Omental fat pad (tissue), 4 donors: Measurements from ENCODE around the gene LCE3D. TPM values are rescaled to one million over a fixed set of nuclear protein-coding genes. Genes with fewer than 3 reads are reported as not detected.

Experiments used
- ATAC-seq: fragments of 150-250 bp; one replicate; pipeline ENCODE4 v1.9.1; 2016; ENCODE audit warnings: mild to moderate bottlenecking, moderate library complexity; ENCODE audit not compliant: low FRiP score
- DNase-seq: peaks from one replicate; pipeline ENCODE4 v3.0.0-alpha.2; 2019; ENCODE audit warnings: low spot score
- CTCF ChIP-seq, 3 donors: fragments of 450-650 bp; IDR thresholded peaks; one replicate each; pipeline ENCODE4 v1.5.1; 2016 to 2017; ENCODE audit warnings: antibody characterized with exemption in 3 of 3, mild to moderate bottlenecking in 3 of 3, moderate library complexity in 2 of 3
- total RNA-seq, 4 donors: library from RNA; depleted of rRNA; stranded (reverse); fragments of >200 nt; gene quantifications; one replicate each; pipeline ENCODE4 v1.1.0, GENCODE V29; 2016

The LCE3D gene, protein sequence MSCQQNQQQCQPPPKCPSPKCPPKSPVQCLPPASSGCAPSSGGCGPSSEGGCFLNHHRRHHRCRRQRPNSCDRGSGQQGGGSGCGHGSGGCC
- not detected for total RNA-seq

DNA sequence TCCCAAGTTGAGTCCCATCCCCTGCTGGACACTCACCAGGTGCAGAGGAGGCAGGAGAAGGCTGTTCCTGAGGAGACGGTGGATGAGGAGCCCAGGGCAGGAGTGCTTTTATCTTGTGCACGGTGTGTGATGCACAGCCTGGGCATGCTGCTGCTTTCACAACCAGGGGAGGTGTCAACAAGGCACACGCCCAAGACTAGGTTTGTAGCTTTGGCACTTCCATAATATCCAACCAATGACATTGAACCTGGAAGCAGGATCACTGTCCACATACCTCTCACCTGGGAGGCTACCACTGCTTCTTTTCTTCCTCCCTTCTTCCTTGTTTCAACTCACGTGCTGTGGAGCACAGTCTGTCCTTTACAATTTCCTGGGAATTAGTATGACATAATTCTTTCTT is at the start of gene LCE3D:
LCE3D (minus strand) TSS at position 84 of the 400 bp plus-strand sequence. CDS start 580 bp downstream, outside the sequence.
- DNase-seq (no peak), ATAC-seq (no peak)
- no peak for TF ChIP-seq CTCF (IDR thresholded peaks at IDR 0.05)

GRCh38 chr1:152626744-152627143 is 46.4 kb upstream of the LCE3D start:
- DNase-seq: no peak
- TF ChIP-seq CTCF (IDR thresholded peaks at IDR 0.05): no peak
- ATAC-seq: no peak

DNA sequence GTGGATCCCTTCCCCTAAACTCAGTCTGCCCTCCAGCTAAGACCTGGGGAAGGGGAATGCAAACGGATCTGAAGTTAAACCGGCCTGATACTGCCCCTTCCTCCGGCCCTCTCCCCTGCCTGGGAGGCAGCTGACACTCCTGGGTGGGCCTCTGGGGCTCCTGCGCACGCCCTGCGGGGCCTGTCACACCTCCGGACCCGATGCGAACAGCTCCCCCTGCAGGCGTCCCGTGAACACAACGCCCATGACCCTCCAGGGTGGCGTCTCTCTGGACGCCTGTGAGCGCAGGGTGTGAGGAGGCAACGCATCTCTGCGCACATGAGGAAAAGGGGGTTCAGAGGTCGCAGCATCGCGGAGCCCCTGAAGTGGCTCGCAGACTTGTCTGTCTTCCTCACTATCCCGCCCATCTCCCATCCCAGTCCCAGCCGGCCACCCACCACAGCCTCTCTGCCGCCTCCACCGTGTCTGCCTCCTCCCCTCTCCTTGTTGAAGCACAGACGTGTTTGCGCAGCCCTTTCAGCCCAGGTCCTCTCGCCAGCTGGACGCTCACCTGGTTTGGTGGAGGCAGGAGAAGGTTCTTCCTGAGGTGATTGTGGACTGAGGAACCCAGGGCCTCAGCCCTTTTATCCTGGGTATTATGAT is 43.0 kb upstream of the LCE3D start:
- no peak for DNase-seq
- no peak for TF ChIP-seq CTCF (IDR thresholded peaks at IDR 0.05)
- no peak for ATAC-seq

GRCh38 chr1:152622803-152623202 is 42.5 kb upstream of the LCE3D start, which contains the start of gene LCE3A:
TSS of gene LCE3A (minus strand) at chr1:152623103. CDS start at chr1:152623103, 0 bp downstream.
- DNase-seq: no peak
- TF ChIP-seq CTCF (IDR thresholded peaks at IDR 0.05): no peak
- ATAC-seq: no peak

GRCh38 chr1:152621993-152622392 is 41.7 kb upstream of the LCE3D start:
- ATAC-seq: no peak

GRCh38 chr1:152613511-152613910 is 33.2 kb upstream of the LCE3D start, which contains the start of gene LCE3B:
TSS of gene LCE3B (plus strand) at chr1:152613811. CDS start at chr1:152613811, 0 bp downstream.
- DNase-seq (no peak), ATAC-seq (no peak)
- no peak for TF ChIP-seq CTCF (IDR thresholded peaks at IDR 0.05)

More at GRCh38 chr1:152621993-152622392, 41.7 kb upstream of the LCE3D start:
- DNase-seq: no peak
- no peak for TF ChIP-seq CTCF (IDR thresholded peaks at IDR 0.05)

DNA sequence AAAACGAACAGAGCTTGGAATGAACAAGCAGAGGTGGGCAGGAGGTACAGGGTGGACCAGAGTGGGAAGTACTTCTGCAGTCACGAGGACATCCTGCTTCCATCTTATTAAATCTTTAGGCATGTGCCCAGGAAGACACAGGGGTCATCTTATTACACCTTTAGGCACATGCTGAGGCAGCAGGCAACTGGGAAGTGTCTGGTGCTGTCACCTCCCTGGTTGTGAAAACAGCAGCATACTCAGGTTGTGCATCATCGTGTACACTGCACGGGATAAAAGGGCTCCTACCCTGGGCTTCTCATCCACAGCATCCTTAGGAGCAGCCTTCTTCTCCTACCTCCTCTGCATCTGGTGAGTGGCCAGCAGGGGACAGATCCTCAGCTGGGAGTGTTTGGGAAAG is 19.6 kb upstream of the LCE3D start, which contains the start of gene LCE3C:
LCE3C (plus strand) TSS at position 301 of the 400 bp plus-strand sequence. CDS start 498 bp downstream, outside the sequence.
- ATAC-seq (no peak), DNase-seq (no peak)
- TF ChIP-seq CTCF (IDR thresholded peaks at IDR 0.05): no peak
